ENCODE data around the gene BLZF1. TPM values are rescaled to one million over a fixed set of nuclear protein-coding genes. Genes with fewer than 3 reads are reported as not detected.
"Not testable (repeated sequence)": the region's sequence is repeated elsewhere in the genome, so short reads cannot be mapped to it uniquely, and the experiment has no call there.

BLZF1 gene
- total and polyA plus RNA-seq, 2 experiments from 2014 or later, result 16.3 to 29.6 TPM

GRCh38 chr1:169327875-169328274, 40.1 kb upstream of the BLZF1 start:
- no peak for TF ChIP-seq EZH2 (IDR thresholded peaks at IDR 0.05; ENCODE audit: borderline replicate concordance)
- no peak for TF ChIP-seq EZH2phosphoT487 (IDR thresholded peaks at IDR 0.05; ENCODE audit: low read depth, severe bottlenecking, unreplicated experiment)
- TF ChIP-seq CTCF (IDR thresholded peaks at IDR 0.05; ENCODE audit: poor library complexity), result no peak
- Histone ChIP-seq H3K4me3 (no peak overlapping the region), H3K4me2 (no peak overlapping the region), H3K36me3 (replicated peaks; ENCODE audit: insufficient read depth, low read depth) (peaks cover 4% of the 10 kb centered on the region), H4K20me1 (ENCODE audit: insufficient read depth, poor library complexity, severe bottlenecking) (no peaks in the 10 kb centered on the region), H3K9me3 (ENCODE audit: low read depth) (no peaks in the 10 kb centered on the region), H2AFZ (no peak overlapping the region), H3K27ac (no peak overlapping the region), H3K4me1 (ENCODE audit: insufficient read depth) (no peaks in the 10 kb centered on the region), H3K27me3 (no peaks in the 10 kb centered on the region), H3K79me2 (peaks cover 30% of the 10 kb centered on the region), H3K9me2 (replicated peaks; ENCODE audit: insufficient read depth) (no peaks in the 10 kb centered on the region)
- DNase-seq (ENCODE audit: low spot score), result no peak
- WGBS (ENCODE audit: low lambda C conversion rate, missing lambda C conversion rate), result 85% methylated on average over 2 of the region's 2 CpGs

GRCh38 chr1:169329383-169329782, 38.6 kb upstream of the BLZF1 start:
- 97% methylated on average over 1 of the region's 1 CpG for WGBS (ENCODE audit: low lambda C conversion rate, missing lambda C conversion rate)
- no peaks in the 10 kb centered on the region for H3K4me1 ChIP-seq (ENCODE audit: insufficient read depth)
- no peak for TF ChIP-seq EZH2phosphoT487 (IDR thresholded peaks at IDR 0.05; ENCODE audit: low read depth, severe bottlenecking, unreplicated experiment)
- no peak for TF ChIP-seq EZH2 (IDR thresholded peaks at IDR 0.05; ENCODE audit: borderline replicate concordance)
- no peak for TF ChIP-seq CTCF (IDR thresholded peaks at IDR 0.05; ENCODE audit: poor library complexity)
- no peaks in the 10 kb centered on the region for H3K9me3 ChIP-seq (ENCODE audit: low read depth)
- peaks cover 30% of the 10 kb centered on the region for H3K79me2 ChIP-seq
- H4K20me1 ChIP-seq (ENCODE audit: insufficient read depth, poor library complexity, severe bottlenecking), result no peaks in the 10 kb centered on the region
- H3K4me2 ChIP-seq, result no peak overlapping the region
- H3K9me2 ChIP-seq (replicated peaks; ENCODE audit: insufficient read depth), result no peaks in the 10 kb centered on the region
- no peak overlapping the region for H2AFZ ChIP-seq
- no peak for DNase-seq (ENCODE audit: low spot score)
- no peaks in the 10 kb centered on the region for H3K27me3 ChIP-seq
- no peak overlapping the region for H3K4me3 ChIP-seq
- peaks cover 4% of the 10 kb centered on the region for H3K36me3 ChIP-seq (replicated peaks; ENCODE audit: insufficient read depth, low read depth)
- H3K27ac ChIP-seq, result no peak overlapping the region

DNA sequence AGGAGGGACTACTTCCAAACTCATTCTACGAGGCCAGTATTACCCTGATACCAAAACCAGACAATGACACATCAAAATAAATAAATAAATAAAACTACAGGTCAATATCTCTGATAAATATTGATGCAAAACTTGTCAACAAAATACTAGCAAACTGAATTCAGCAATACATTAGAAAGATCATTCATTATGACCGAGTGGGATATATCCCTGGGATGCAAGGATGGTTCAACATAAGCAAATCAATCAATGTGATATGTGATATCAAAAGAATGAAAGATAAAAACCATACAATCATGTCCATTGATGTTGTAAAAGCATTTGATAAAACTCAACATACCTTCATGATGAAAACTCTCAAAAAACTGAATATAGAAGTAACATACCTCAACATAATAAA, 37.1 kb upstream of the BLZF1 start:
- H3K36me3 ChIP-seq (replicated peaks; ENCODE audit: insufficient read depth, low read depth), result peaks cover 4% of the 10 kb centered on the region
- no peaks in the 10 kb centered on the region for H3K4me1 ChIP-seq (ENCODE audit: insufficient read depth)
- no peaks in the 10 kb centered on the region for H3K9me3 ChIP-seq (ENCODE audit: low read depth)
- H4K20me1 ChIP-seq (ENCODE audit: insufficient read depth, poor library complexity, severe bottlenecking), result no peaks in the 10 kb centered on the region
- no peak for TF ChIP-seq EZH2phosphoT487 (IDR thresholded peaks at IDR 0.05; ENCODE audit: low read depth, severe bottlenecking, unreplicated experiment)
- TF ChIP-seq EZH2 (IDR thresholded peaks at IDR 0.05; ENCODE audit: borderline replicate concordance), result no peak
- TF ChIP-seq CTCF (IDR thresholded peaks at IDR 0.05; ENCODE audit: poor library complexity), result no peak
- H3K4me2 ChIP-seq, result no peak overlapping the region
- WGBS (ENCODE audit: low lambda C conversion rate, missing lambda C conversion rate), result 98% methylated on average over 2 of the region's 2 CpGs
- H3K27ac ChIP-seq, result no peak overlapping the region
- H3K27me3 ChIP-seq, result no peaks in the 10 kb centered on the region
- no peak for DNase-seq (ENCODE audit: low spot score)
- no peak overlapping the region for H3K4me3 ChIP-seq
- no peak overlapping the region for H2AFZ ChIP-seq
- no peaks in the 10 kb centered on the region for H3K9me2 ChIP-seq (replicated peaks; ENCODE audit: insufficient read depth)
- H3K79me2 ChIP-seq, result peaks cover 30% of the 10 kb centered on the region

DNA sequence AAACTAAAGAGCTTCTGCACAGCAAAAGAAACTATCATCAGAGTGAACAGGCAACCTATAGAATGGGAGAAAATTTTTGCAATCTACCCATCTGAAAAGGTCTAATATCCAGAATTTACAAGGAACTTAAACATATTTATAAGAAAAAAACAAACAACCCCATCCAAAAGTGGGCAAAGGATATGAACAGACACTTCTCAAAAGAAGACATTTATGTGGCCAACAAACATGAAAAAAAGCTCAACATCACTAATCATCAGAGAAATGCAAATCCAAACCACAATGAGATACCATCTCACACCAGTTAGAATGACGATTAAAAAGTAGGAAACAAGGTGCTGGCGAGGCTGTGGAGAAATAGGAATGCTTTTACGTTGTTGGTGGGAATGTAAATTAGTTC, 33.3 kb upstream of the BLZF1 start:
- H4K20me1 ChIP-seq (ENCODE audit: insufficient read depth, poor library complexity, severe bottlenecking); H3K4me2 ChIP-seq; H3K27ac ChIP-seq; DNase-seq (ENCODE audit: low spot score); H3K27me3 ChIP-seq; H3K9me3 ChIP-seq (ENCODE audit: low read depth); H3K9me2 ChIP-seq (replicated peaks; ENCODE audit: insufficient read depth); H3K4me3 ChIP-seq; H2AFZ ChIP-seq; H3K4me1 ChIP-seq (ENCODE audit: insufficient read depth); H3K36me3 ChIP-seq (replicated peaks; ENCODE audit: insufficient read depth, low read depth): not testable (repeated sequence)
- WGBS (ENCODE audit: low lambda C conversion rate, missing lambda C conversion rate), result 98% methylated on average over 3 of the region's 3 CpGs
- peaks cover 26% of the 10 kb centered on the region for H3K79me2 ChIP-seq

- WGBS (ENCODE audit: low lambda C conversion rate, missing lambda C conversion rate), result 96% methylated on average over 16 of the region's 35 CpGs
- not testable (repeated sequence) for H3K79me2 ChIP-seq; H2AFZ ChIP-seq; H4K20me1 ChIP-seq (ENCODE audit: insufficient read depth, poor library complexity, severe bottlenecking); H3K36me3 ChIP-seq (replicated peaks; ENCODE audit: insufficient read depth, low read depth); H3K4me3 ChIP-seq; H3K9me2 ChIP-seq (replicated peaks; ENCODE audit: insufficient read depth); H3K27me3 ChIP-seq; H3K4me1 ChIP-seq (ENCODE audit: insufficient read depth); H3K9me3 ChIP-seq (ENCODE audit: low read depth); H3K4me2 ChIP-seq; H3K27ac ChIP-seq; DNase-seq (ENCODE audit: low spot score)
These were observed 30.9 kb upstream of the BLZF1 start for GRCh38 chr1:169336947-169337715.
